ENCODE data around the gene ST8SIA6. TPM values are rescaled to one million over a fixed set of nuclear protein-coding genes. Genes with fewer than 3 reads are reported as not detected.

The ST8SIA6 gene
- total RNA-seq, 1 experiment from 2014 or later = not detected

DNA sequence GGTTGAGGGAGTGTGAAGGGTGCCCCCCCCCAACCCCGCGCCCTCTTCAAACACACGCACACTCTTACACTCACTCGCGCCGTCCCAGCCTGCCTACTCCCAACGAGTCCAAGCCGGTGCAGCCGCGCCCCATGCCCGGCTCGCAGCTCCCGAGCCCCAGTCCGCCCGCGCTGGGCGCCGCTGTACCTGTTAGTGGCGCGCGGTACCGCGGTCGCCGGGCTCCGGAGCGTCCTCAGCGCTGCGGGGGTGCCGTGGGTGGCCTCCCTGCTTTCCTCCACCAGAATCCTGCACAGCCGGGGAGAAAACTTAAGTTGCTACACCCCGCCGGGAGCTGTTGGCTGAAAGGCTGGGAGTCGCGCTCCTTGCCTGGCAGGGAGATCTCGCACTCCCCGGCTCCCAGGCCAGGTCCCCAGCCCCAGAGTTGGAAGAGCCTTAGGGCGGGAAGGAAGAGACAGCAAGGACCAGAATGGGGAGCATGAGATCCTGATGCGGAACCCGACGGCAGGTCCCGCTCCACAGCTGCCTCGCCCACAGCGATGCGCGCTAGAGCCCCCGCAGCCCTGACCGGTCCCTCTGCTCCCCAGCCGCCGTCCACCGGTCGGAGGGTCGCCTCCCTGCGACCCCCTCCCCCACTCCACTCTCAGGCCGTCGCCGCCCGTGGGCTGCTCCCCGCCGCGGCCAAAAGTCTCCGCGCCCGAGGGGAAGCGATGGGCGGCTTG is 863 bp downstream of the ST8SIA6 start:
- peak; percentile 61 for DNase-seq (ENCODE audit: low spot score)
- TF ChIP-seq EZH2 (IDR thresholded peaks at IDR 0.05; ENCODE audit: borderline replicate concordance, low read depth, low read length, poor library complexity, severe bottlenecking) = peak; percentile 90
- TF ChIP-seq, protein P1, sequence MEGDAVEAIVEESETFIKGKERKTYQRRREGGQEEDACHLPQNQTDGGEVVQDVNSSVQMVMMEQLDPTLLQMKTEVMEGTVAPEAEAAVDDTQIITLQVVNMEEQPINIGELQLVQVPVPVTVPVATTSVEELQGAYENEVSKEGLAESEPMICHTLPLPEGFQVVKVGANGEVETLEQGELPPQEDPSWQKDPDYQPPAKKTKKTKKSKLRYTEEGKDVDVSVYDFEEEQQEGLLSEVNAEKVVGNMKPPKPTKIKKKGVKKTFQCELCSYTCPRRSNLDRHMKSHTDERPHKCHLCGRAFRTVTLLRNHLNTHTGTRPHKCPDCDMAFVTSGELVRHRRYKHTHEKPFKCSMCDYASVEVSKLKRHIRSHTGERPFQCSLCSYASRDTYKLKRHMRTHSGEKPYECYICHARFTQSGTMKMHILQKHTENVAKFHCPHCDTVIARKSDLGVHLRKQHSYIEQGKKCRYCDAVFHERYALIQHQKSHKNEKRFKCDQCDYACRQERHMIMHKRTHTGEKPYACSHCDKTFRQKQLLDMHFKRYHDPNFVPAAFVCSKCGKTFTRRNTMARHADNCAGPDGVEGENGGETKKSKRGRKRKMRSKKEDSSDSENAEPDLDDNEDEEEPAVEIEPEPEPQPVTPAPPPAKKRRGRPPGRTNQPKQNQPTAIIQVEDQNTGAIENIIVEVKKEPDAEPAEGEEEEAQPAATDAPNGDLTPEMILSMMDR (conservative IDR thresholded peaks at IDR 0.05; ENCODE audit: low read depth, low read length) = no peak
- intact Hi-C loops (cut with micrococcal nuclease; ENCODE audit: unreplicated experiment) = no loop called here
- Histone ChIP-seq H3K9me3 (ENCODE audit: low read depth, low read length, poor library complexity, severe bottlenecking) (peaks cover 4% of the 10 kb centered on the region), H3K4me1 (ENCODE audit: insufficient read depth, low read length, poor library complexity, severe bottlenecking) (no peaks in the 10 kb centered on the region), H3K27me3 (replicated peaks; ENCODE audit: insufficient read depth, low read depth, low read length, poor library complexity) (peaks cover 50% of the 10 kb centered on the region), H3K27ac (ENCODE audit: low read depth, low read length, poor library complexity, severe bottlenecking) (no peak overlapping the region), H3K4me3 (ENCODE audit: low read depth, low read length, poor library complexity, severe bottlenecking) (peak overlapping the region; percentile 44), H3K36me3 (ENCODE audit: insufficient read depth, low read length, poor library complexity, severe bottlenecking) (no peaks in the 10 kb centered on the region)
- no TSS peak for BruUV-seq (replicated peaks)
- ChIA-PET POLR2A (ENCODE audit: low non-redundant PET) (no interaction called here), CTCF (interaction anchor here (0.6 kb wide), 1 partner anchor 195 kb away, joined by 3 read pairs; no protein-coding TSS in a partner anchor)

DNA sequence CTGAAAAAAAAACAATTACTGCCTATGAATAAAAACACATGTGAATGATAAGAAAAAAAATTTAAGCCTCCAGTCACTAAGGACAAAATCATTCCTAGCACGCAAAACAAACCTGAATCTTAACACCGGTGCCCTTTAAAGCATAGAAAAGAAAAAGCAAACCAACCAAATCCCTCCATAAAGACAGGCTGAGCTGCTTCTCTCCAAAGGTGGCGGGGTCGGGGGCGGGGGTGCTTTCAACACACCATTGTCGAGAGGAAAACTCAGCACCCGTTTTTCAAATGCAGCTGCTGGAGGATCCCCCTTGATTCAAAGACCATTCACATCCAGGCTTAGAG is 1.4 kb downstream of the ST8SIA6 start:
- Histone ChIP-seq H3K36me3 (ENCODE audit: insufficient read depth, low read length, poor library complexity, severe bottlenecking) (no peaks in the 10 kb centered on the region), H3K27ac (ENCODE audit: low read depth, low read length, poor library complexity, severe bottlenecking) (no peak overlapping the region), H3K27me3 (replicated peaks; ENCODE audit: insufficient read depth, low read depth, low read length, poor library complexity) (peaks cover 50% of the 10 kb centered on the region), H3K4me3 (ENCODE audit: low read depth, low read length, poor library complexity, severe bottlenecking) (peak overlapping the region; percentile 44), H3K4me1 (ENCODE audit: insufficient read depth, low read length, poor library complexity, severe bottlenecking) (no peaks in the 10 kb centered on the region), H3K9me3 (ENCODE audit: low read depth, low read length, poor library complexity, severe bottlenecking) (peaks cover 4% of the 10 kb centered on the region)
- TF ChIP-seq, protein P1 (conservative IDR thresholded peaks at IDR 0.05; ENCODE audit: low read depth, low read length) = no peak
- no peak for TF ChIP-seq EZH2 (IDR thresholded peaks at IDR 0.05; ENCODE audit: borderline replicate concordance, low read depth, low read length, poor library complexity, severe bottlenecking)
- no TSS peak for BruUV-seq (replicated peaks)
- ChIA-PET CTCF (no interaction called here), POLR2A (ENCODE audit: low non-redundant PET) (no interaction called here)
- intact Hi-C loops (cut with micrococcal nuclease; ENCODE audit: unreplicated experiment) = no loop called here
- no peak for DNase-seq (ENCODE audit: low spot score)

DNA sequence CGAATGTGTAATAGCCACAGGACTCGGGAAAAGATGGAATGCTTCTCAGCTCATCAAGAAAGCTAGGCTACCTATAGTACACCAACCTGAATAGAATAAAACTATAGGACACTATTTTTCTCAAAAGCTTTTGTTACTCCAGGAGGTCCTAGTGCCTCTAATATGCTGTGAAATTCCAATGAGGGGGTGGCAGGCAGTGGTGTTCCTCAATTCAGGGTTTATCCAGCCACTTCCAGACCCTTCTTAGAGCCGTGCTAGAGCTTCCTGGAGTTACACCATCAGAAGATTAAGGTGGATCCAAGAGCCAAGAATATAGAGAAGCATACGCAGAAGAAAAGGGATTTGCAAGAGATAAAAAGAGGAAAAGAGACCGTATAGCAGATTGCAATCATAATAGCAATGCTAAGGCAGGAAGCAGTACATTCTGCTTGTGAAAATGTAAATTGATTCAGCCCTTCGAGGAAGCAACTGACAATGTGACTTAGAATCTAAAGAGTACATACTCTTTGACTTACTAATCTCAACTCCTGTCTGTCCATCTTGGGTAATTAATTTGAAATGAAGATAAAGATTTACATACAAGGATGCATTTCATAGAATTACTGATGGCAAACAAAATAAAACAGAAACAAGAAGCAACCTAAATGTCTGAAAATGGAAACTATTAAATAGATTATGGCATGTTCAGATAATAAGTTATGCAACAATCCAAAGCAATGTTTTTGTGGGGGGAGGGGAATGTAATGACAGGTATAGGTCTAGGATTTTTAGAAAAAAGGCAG is 2.1 kb downstream of the ST8SIA6 start:
- Histone ChIP-seq H3K4me3 (ENCODE audit: low read depth, low read length, poor library complexity, severe bottlenecking) (no peak overlapping the region), H3K9me3 (ENCODE audit: low read depth, low read length, poor library complexity, severe bottlenecking) (peaks cover 4% of the 10 kb centered on the region), H3K27me3 (replicated peaks; ENCODE audit: insufficient read depth, low read depth, low read length, poor library complexity) (peaks cover 50% of the 10 kb centered on the region), H3K4me1 (ENCODE audit: insufficient read depth, low read length, poor library complexity, severe bottlenecking) (no peaks in the 10 kb centered on the region), H3K27ac (ENCODE audit: low read depth, low read length, poor library complexity, severe bottlenecking) (no peak overlapping the region), H3K36me3 (ENCODE audit: insufficient read depth, low read length, poor library complexity, severe bottlenecking) (no peaks in the 10 kb centered on the region)
- CTCF ChIA-PET = interaction anchor here (0.5 kb wide), 1 partner anchor 20 kb away, joined by 6 read pairs; no protein-coding TSS in a partner anchor
- POLR2A ChIA-PET (ENCODE audit: low non-redundant PET) = no interaction called here
- TF ChIP-seq EZH2 (IDR thresholded peaks at IDR 0.05; ENCODE audit: borderline replicate concordance, low read depth, low read length, poor library complexity, severe bottlenecking) = no peak
- TF ChIP-seq, protein P1 (conservative IDR thresholded peaks at IDR 0.05; ENCODE audit: low read depth, low read length) = no peak
- intact Hi-C loops (cut with micrococcal nuclease; ENCODE audit: unreplicated experiment) = no loop called here
- BruUV-seq (replicated peaks) = no TSS peak
- DNase-seq (ENCODE audit: low spot score) = no peak

Measured in A673 (cell line).